Body of pancreas (tissue), 4 donors: ENCODE data around the gene BLTP2. TPM values are rescaled to one million over a fixed set of nuclear protein-coding genes. Genes with fewer than 3 reads are reported as not detected.

Source experiments
- ATAC-seq: fragments of 150-250 bp; one replicate; pipeline ENCODE4 v1.9.1; 2016
- DNase-seq, 4 donors: peaks; one replicate each; pipeline ENCODE4 v3.0.0-alpha.2; 2019
- H3K27ac ChIP-seq, 4 donors: fragments of 200-600 bp; sonication (generic); 1 replicate in 3 of 4; 2 replicates in 1 of 4; pipeline versions ENCODE4 v1.5.1 to v1.6.1; 2016 to 2019; ENCODE audit warnings: mild to moderate bottlenecking in 1 of 4, mixed read lengths in 1 of 4, moderate library complexity in 1 of 4
- H3K27me3 ChIP-seq, 2 donors: fragments of 200-600 bp; sonication (generic); one replicate each; pipeline ENCODE4 v1.6.0; 2016; ENCODE audit warnings: mild to moderate bottlenecking in 1 of 2
- H3K36me3 ChIP-seq, 2 donors: fragments of 200-600 bp; sonication (generic); replicated peaks in 1 of 2; 2 replicates each; pipeline ENCODE4 v1.5.1; 2016; ENCODE audit warnings: low read depth in 2 of 2; ENCODE audit not compliant: insufficient read depth in 1 of 2
- H3K4me1 ChIP-seq: fragments of 200-600 bp; sonication (generic); one replicate; pipeline ENCODE4 v1.6.0; 2016
- H3K4me3 ChIP-seq, 2 donors: fragments of 200-600 bp; sonication (generic); 1 replicate in 1 of 2; 2 replicates in 1 of 2; pipeline ENCODE4 v1.5.1; 2016 to 2019
- H3K9me3 ChIP-seq, 3 donors: fragments of 200-600 bp; sonication (generic); 1 replicate in 2 of 3; 2 replicates in 1 of 3; pipeline ENCODE4 v1.5.1; 2016
- CTCF ChIP-seq, 7 experiments: fragments of 450-650 bp in 4 of 7; fragments of 200-600 bp in 3 of 7; sonication (generic) in 3 of 7; IDR thresholded peaks; one replicate each; pipeline ENCODE4 v1.5.1; 2016 to 2019; ENCODE audit warnings: antibody characterized with exemption in 7 of 7
- POLR2A ChIP-seq, 3 donors: fragments of 450-650 bp; IDR thresholded peaks; one replicate each; pipeline ENCODE4 v1.6.1; 2016; ENCODE audit warnings: antibody characterized with exemption in 3 of 3, mild to moderate bottlenecking in 2 of 3
- WGBS, 2 donors: methylation state at CpG; one replicate each; pipeline ENCODE4 v1.1.5; 2017; 5-methylcytosine and 5-hydroxymethylcytosine counted together
- intact Hi-C: fragments of 100-400 bp; cut with DNase I; formaldehyde crosslinking; loops from one replicate; pipeline ENCODE4 v1.15.1; 2023
- total RNA-seq, 2 donors: library from RNA; depleted of rRNA; stranded (reverse); fragments of >200 nt; gene quantifications; one replicate each; pipeline ENCODE4 v1.1.0, GENCODE V29; 2016

BLTP2 gene
- total RNA-seq, 2 donors from 2014 or later: 70.8 to 87.3 TPM

DNA sequence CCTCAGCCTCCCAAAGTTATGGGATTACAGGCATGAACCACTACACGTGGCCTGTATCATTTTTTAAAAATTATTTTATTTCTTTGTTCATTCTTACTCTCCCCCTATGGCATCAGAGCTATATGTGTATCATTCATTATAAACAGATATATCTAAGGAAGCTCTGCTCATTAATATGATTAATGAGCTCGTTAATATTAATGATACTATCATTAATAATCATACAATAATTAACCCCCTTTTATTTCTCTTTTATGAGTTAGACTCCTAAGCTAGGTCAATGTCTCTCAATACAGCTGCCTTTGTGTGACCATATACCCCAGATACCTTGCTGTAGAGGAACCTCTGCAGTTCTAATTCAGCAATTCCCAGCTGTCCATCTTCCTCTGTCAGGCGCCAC, 26.5 kb downstream of the BLTP2 start:
- 80 to 82% methylated on average over 3 of the region's 3 CpGs for WGBS, 2 donors

DNA sequence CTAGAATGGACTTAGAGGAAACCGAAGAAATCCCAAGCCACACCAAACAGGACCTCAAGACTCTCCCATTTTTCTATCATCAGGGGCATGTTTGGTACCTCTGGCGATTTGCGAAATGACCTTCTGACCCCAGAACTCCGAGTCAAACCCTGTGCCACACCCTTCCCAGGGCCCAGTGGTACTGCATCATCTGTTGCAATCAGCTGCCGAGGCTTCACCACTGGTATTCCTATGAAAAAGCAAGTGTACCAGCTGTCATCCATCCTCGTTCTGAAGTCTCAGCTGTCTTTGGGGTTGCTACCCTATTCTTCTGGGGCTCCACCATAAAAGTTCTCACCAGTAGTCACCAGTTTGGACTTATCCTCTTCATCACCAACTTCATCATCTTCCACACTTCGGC, 28.7 kb downstream of the BLTP2 start:
- Histone ChIP-seq H3K27me3 (no peaks in the 10 kb centered on the region), H3K27ac (no peak overlapping the region), H3K4me3 (no peak overlapping the region), H3K9me3 (no peaks in the 10 kb centered on the region), H3K36me3 (peaks cover 23 to 54% of the 10 kb centered on the region in 2 donors), H3K4me1 (no peaks in the 10 kb centered on the region)
- DNase-seq (no peak), ATAC-seq (no peak)
- intact Hi-C loops: no loop called here
- no peak for TF ChIP-seq CTCF (IDR thresholded peaks at IDR 0.05)
- no peak for TF ChIP-seq POLR2A (IDR thresholded peaks at IDR 0.05)
- 80 to 84% methylated on average over 7 of the region's 7 CpGs for WGBS, 2 donors

More for the DNA sequence above, 26.5 kb downstream of the BLTP2 start:
- no peak overlapping the region for H3K27ac ChIP-seq
- DNase-seq: no peak
- ATAC-seq: no peak
- H3K27me3 ChIP-seq: no peaks in the 10 kb centered on the region
- no peak for TF ChIP-seq POLR2A (IDR thresholded peaks at IDR 0.05)
- intact Hi-C loops: no loop called here
- no peaks in the 10 kb centered on the region for H3K9me3 ChIP-seq
- H3K36me3 ChIP-seq: peaks cover 42 to 64% of the 10 kb centered on the region in 2 donors
- no peak overlapping the region for H3K4me3 ChIP-seq
- no peaks in the 10 kb centered on the region for H3K4me1 ChIP-seq

GRCh38 chr17:28615260-28615940, 29.6 kb downstream of the BLTP2 start:
- DNase-seq (no peak), ATAC-seq (no peak)
- intact Hi-C loops: no loop called here
- TF ChIP-seq CTCF (IDR thresholded peaks at IDR 0.05) (no peak), POLR2A (IDR thresholded peaks at IDR 0.05) (no peak)
- no peaks in the 10 kb centered on the region for H3K9me3 ChIP-seq
- WGBS, 2 donors: 80 to 85% methylated on average over 4 of the region's 4 CpGs
- H3K4me1 ChIP-seq: no peaks in the 10 kb centered on the region
- H3K36me3 ChIP-seq: peaks cover 17 to 45% of the 10 kb centered on the region in 2 donors
- H3K27ac ChIP-seq: no peak overlapping the region
- H3K27me3 ChIP-seq: no peaks in the 10 kb centered on the region
- no peak overlapping the region for H3K4me3 ChIP-seq

GRCh38 chr17:28613931-28614381, 31.0 kb downstream of the BLTP2 start, which contains the start of gene RSKR:
Gene RSKR, minus strand, starts transcription at chr17:28614185. Its CDS starts 24 bp downstream, at chr17:28614161.
- WGBS, 2 donors: 77 to 88% methylated on average over 5 of the region's 5 CpGs
- peak in 1 of 4 donors; percentile 9 for DNase-seq

More at GRCh38 chr17:28613931-28614381, 31.0 kb downstream of the BLTP2 start, which contains the start of gene RSKR:
- Histone ChIP-seq H3K9me3 (no peaks in the 10 kb centered on the region), H3K36me3 (peaks cover 14 to 32% of the 10 kb centered on the region in 2 donors), H3K4me1 (no peaks in the 10 kb centered on the region), H3K4me3 (no peak within 1 kb of the TSS), H3K27me3 (no peaks in the 10 kb centered on the region), H3K27ac (no peak within 1 kb of the TSS)
- intact Hi-C loops: no loop called here
- no peak for ATAC-seq
- TF ChIP-seq CTCF (IDR thresholded peaks at IDR 0.05): no peak
- no peak for TF ChIP-seq POLR2A (IDR thresholded peaks at IDR 0.05)
